Activated CD4-positive, alpha-beta T cell treated with anti-CD3 and anti-CD28 coated beads for 48 hours (primary cell): Measurements from ENCODE around the gene ZDHHC4.

ENCODE experiments used
- DNase-seq: peaks from one replicate; pipeline ENCODE4 v3.0.0-alpha.2; 2020

The ZDHHC4 gene

DNA sequence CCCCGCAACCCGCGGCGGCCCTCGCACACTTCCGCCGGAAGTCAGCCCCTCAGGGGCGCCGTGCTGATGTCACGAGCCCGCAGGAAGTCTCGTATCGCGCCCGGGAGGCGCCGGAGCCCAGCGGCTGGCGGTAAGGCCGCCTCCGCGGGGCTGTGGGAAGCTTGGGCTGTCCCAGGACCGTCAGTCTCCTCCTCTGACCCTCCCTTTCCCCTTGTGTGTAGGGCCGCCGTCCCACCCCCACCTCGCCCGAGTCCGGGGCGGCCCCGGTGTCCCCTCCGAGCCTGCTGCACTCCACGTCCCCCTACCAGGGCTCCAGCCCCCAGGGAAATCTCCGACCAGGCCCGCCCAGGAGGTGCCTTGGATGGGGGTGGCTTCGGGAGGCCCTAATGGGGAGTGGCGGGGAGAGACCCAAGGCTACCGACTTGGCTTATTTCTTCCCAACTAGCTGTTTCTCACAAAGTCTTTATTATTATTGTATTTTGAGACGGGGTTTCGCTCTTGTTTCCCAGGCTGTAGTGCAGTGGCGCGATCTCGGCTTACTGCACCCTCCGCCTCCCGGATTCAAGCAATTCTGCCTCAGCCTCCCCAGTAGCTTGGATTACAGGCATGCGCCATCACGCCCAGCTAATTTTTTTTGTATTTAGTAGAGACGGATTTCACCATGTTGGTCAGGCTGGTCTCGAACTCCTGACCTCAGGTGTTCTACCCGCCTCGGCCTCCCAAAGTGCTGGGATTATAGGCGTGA is at the start of gene ZDHHC4:
Gene ZDHHC4, plus strand, starts transcription at position 86 of the 745 bp plus-strand sequence. CDS start 3,108 bp downstream, outside the sequence.
- peak; percentile 92 for DNase-seq

DNA sequence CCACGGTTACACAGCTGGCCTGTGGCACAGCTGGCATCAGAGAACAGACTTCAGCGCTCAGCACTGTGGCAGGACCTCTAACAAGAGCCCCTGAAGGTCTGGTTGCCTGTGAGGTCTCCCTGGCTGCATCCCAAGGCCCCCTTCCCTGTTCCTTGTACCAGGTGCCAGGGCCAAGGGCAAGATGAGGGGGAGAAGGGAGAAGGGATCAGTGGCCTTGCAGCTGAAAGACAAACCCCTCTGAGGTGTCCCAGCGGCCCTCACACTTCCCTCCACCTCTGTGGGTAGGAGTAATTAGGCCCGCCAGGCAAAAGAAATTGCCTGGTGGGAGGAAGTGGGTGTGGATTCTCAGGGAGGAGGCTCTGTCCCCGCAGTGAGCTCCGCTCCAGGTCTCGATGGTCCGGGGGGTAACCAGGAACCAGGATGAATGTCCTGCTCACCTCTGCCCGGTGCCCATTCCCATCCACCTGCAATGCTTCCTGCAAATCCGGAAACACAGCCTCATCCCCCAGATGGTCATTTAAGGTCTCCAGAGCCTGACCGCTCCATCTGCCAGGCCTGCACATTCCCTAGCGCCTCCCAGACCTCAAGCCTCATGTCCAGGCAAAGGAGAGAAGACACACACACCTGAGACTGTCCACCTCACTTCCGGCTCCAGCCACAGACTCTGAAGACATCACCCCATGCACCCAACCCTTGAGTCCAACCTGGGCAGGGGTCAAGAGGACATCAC is 48.7 kb upstream of the ZDHHC4 start:
- DNase-seq: no peak

DNA sequence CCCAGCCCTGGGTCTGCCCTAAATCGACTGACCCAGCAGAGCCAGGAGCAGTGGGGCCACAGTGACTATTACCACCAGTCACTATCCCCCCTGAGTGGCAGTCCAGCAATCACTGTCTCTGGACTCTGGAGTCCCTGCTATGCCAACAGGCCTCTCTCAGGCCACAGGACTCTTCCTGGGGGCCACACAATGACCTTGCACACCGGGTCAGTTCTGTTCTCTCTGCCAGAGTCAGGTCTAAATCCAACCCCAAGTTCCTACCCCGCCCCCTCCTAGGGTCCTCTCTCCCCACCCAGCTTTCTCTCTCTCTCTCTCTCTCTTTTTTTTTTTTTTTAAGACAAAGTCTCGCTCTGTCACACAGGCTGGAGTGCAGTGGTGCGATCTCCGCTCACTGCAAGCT is 47.6 kb upstream of the ZDHHC4 start:
- DNase-seq: no peak

GRCh38 chr7:6530626-6531491 is 46.4 kb upstream of the ZDHHC4 start:
- DNase-seq: peak; percentile 55

DNA sequence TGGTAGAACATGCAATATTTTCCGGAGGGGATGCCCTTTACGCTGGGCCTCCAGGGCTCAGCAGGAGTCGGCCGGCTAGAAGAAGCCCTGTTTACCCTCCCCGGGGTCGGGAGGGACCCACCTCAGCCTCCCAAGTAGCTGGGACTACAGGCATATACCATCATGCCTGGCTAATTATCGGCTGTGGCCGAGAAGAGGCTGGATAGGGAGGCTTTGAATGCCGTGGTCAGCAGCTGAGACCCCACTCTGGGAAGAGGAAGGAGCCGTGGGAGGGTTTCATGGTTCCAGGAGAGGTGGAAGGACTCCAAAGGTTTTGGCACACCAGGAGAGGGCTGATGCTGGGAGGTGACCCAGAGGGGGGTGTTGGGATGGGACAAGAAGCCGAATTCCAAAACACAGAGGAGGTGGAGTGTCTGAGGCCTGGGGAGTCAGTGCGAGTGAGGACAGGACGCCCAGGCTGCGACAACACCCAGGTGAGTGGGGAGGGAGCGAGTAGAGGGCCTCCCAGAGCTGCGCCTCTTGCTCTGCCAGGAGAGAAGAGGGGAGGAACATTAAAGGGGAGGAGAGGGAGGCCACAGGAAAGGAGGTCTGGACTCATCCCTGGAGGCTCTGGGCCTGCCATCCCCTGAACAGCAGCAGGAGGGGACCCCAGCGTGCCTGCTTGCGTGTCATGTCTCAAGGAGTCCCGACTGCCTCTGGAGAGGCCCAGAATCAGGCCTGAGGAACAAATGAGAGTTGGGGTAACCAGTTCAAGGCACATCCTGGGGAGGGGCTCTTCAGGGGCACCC is 45.6 kb upstream of the ZDHHC4 start:
- no peak for DNase-seq

- DNase-seq: no peak
Observed at GRCh38 chr7:6532516-6532915, 44.7 kb upstream of the ZDHHC4 start.

DNA sequence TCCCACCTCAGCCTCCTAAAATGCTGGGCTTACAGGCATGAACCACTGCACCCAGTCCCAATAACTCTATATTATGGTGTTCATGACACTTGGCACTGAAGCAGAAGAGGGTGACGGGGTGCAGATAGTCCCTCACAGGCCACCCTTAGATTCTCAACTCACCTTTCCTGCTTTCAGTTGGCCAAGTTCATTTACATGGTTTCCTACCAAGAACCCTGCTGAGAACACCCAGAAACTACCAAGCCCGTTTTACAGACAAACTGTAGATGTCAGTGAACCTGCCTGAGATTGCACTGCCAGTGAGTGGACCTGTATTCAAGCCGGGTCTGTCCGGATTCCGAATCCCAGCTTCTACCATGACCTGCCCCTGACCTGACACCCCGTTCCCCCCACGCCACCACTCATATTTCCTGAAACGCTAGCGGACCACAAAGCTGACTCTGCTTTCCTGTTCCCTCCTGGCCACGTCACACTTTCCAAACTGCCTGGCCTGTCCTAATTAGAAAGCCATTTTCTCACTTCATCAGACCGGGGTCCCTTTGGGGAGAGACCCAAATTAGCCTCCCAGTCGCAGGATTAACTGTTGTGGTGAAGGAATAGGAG is 43.3 kb upstream of the ZDHHC4 start:
- DNase-seq: peak; percentile 65

- DNase-seq: no peak
Observed at GRCh38 chr7:6536262-6537260, 40.7 kb upstream of the ZDHHC4 start.

DNA sequence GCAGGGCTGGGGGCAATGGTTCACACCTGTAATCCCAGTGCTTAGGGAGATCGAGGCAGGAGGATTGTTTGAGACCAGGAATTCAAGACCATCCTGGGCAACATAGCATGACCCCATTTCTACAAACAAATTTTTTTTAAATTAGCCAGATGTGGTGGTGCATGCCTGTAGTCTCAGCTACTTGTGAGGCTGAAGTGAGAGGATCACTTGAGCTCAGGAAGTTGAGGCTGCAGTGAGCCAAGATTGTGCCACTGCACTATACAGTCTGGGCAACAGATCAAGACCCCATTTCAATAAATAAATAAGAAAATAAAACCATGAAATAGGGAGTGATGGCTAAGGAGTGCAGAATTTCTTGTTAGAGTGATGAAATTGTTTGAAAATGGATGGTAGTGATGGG is 34.9 kb upstream of the ZDHHC4 start:
- no peak for DNase-seq

GRCh38 chr7:6545398-6546126 is 31.7 kb upstream of the ZDHHC4 start:
- no peak for DNase-seq

- no peak for DNase-seq
Observed at GRCh38 chr7:6546498-6547251, 30.6 kb upstream of the ZDHHC4 start.

DNA sequence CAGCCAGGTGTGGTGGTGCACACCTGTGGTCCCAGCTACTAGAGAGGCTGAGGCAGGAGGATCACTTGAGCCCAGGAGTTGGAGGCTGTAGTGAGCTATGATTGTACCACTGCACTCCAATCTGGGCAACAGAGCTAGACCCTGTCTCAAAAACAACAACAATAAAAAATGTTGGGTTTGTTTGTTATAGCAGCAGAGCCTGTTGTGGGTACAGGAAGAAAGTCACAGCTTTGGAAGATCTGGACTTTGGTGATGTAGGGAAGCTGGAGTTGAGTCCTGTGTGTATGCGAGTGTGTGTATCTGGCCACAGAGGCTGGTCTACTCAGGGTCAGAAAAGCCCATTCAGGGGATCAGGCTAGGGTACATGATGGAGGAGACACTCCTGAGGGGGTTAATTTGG is 29.9 kb upstream of the ZDHHC4 start:
- DNase-seq: no peak

DNA sequence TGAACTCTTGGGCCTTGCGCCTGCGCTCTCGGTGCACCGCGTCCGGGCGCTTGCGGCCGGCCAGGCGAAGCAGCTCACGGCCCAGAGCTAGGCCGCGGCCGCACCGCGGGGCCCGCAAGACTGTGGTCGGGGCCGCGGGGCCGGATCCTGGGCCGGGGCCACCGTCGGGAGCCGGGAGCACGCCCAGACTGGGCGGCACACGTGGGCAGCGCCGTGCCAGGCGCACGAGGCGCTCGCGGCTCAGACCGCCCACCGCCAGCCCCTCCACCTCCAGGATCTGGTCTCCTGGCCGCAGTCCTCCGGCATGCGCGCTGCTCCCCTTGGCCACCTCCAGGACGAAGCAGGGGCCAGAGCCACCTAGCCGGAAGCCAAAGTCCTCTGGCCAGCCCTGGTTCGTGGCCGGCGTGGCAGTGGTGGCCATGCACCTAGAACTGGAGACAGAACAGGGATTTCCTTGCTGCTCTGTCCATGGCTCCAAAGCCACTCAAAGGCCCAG is 26.2 kb upstream of the ZDHHC4 start, which contains the start of gene GRID2IP:
Gene GRID2IP, minus strand, starts transcription at position 446 of the 496 bp plus-strand sequence. Its CDS starts 25 bp downstream, at position 421.
- DNase-seq: no peak

- no peak for DNase-seq
Observed at GRCh38 chr7:6553448-6554044, 23.7 kb upstream of the ZDHHC4 start.

DNA sequence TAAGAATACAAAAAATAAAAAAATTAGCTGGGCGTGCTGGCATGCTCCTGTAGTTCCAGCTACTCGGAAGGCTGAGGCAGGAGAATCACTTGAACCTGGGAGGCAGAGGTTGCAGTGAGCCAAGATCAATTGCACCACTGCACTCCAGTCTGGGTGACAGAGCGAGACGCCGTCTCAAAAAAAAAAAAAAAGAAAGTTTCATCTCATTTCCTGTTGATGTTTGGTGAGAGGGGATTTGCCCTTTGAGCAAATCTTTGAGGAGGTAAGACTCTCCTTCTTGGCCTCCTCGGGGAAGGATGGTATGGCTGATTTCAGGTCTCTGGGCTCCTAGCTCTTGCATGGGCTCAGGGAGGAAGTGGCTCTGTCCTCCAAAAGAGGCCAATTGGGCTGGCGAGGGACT is 22.4 kb upstream of the ZDHHC4 start:
- DNase-seq: no peak

DNA sequence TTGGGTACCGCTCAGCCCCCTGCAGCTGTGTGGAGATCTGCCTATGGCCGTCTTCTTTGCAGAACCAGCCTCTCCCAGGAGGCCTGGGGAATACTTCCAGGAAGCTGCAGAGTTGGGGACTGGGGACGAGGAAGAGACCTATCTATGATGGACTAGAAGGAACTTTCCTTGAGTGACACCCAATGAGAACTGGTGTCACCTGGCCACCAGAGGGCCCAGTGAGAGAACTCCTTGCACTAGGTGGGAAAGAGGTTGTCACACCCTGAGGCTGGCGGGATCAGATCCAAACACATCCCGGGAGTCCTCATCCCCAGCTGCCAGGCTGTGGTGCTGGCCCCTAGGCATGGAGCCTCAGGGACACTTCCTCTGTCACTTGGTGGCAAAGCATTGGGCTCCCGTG is 21.1 kb upstream of the ZDHHC4 start:
- DNase-seq: no peak

- peak; percentile 28 for DNase-seq
Observed at GRCh38 chr7:6558837-6559236, 18.4 kb upstream of the ZDHHC4 start.

- no peak for DNase-seq
Observed at GRCh38 chr7:6559896-6560295, 17.4 kb upstream of the ZDHHC4 start.

- no peak for DNase-seq
Observed at GRCh38 chr7:6562106-6562505, 15.1 kb upstream of the ZDHHC4 start.
